ENCODE data around the gene SIRT5.

DNA sequence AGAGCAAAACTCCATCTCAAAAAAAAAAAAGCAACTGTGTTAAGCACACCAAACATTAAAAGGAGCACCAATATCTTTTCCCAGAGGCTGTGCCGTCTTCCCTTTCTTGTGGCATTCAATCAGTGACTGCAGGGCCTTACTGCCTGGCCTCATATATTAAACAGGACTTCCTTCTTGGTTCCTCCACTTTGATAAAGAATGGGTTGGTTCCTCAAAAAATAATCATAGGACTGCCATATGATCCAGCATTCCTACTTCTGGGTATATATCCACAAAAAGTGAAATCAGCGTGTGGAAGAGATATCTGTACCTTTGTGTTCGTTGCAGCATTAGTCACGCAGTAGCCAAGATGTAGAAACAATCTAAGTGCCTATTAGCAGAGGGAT is 46.7 kb upstream of the SIRT5 start:
- TF ChIP-seq, protein P1, sequence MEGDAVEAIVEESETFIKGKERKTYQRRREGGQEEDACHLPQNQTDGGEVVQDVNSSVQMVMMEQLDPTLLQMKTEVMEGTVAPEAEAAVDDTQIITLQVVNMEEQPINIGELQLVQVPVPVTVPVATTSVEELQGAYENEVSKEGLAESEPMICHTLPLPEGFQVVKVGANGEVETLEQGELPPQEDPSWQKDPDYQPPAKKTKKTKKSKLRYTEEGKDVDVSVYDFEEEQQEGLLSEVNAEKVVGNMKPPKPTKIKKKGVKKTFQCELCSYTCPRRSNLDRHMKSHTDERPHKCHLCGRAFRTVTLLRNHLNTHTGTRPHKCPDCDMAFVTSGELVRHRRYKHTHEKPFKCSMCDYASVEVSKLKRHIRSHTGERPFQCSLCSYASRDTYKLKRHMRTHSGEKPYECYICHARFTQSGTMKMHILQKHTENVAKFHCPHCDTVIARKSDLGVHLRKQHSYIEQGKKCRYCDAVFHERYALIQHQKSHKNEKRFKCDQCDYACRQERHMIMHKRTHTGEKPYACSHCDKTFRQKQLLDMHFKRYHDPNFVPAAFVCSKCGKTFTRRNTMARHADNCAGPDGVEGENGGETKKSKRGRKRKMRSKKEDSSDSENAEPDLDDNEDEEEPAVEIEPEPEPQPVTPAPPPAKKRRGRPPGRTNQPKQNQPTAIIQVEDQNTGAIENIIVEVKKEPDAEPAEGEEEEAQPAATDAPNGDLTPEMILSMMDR (IDR thresholded peaks at IDR 0.05) = no peak
- no peak for TF ChIP-seq POLR2A (IDR thresholded peaks at IDR 0.05)

Measured in thyroid gland (tissue), 4 donors.